ENCODE results near the gene CBX8.

DNA sequence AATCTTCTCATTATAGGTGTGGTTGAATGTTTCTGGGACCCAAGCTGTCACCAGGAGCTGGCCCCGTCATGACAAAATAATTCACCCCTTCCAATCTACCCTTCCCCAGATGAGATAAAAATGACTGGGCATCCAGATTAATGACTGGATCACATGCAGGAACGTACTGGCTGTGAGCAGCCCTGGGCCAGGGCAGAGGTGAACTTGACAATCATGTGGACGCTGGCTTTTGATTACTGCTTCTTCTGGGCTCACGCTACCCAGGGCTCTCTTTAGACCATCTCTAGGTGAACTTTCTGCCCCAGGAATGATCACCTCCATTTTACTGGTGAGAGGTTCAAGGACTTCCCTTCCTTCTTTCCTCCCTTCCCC lies 24.1 kb upstream of the CBX8 start:
- no peak for TF ChIP-seq POLR2A (IDR thresholded peaks at IDR 0.05; ENCODE audit: low read depth, low read length)
- TF ChIP-seq TAF1 (IDR thresholded peaks at IDR 0.05; ENCODE audit: low read depth, low read length) = no peak
